PC-3 (cell line): ENCODE results near the gene ATP5F1B.

ENCODE experiments used
- EZH2 ChIP-seq: fragments of 300-600 bp; sonication (generic); IDR thresholded peaks from one replicate; pipeline ENCODE4 v1.6.1; 2017; ENCODE audit warnings: antibody characterized with exemption, mild to moderate bottlenecking, low read length; ENCODE audit not compliant: unreplicated experiment
- TF ChIP-seq, protein P1 (sequence below): fragments of 300-600 bp; sonication (generic); conservative IDR thresholded peaks from 2 replicates; pipeline ENCODE4 v1.5.1; 2017; ENCODE audit warnings: antibody characterized with exemption, low read depth, mild to moderate bottlenecking, low read length

DNA sequence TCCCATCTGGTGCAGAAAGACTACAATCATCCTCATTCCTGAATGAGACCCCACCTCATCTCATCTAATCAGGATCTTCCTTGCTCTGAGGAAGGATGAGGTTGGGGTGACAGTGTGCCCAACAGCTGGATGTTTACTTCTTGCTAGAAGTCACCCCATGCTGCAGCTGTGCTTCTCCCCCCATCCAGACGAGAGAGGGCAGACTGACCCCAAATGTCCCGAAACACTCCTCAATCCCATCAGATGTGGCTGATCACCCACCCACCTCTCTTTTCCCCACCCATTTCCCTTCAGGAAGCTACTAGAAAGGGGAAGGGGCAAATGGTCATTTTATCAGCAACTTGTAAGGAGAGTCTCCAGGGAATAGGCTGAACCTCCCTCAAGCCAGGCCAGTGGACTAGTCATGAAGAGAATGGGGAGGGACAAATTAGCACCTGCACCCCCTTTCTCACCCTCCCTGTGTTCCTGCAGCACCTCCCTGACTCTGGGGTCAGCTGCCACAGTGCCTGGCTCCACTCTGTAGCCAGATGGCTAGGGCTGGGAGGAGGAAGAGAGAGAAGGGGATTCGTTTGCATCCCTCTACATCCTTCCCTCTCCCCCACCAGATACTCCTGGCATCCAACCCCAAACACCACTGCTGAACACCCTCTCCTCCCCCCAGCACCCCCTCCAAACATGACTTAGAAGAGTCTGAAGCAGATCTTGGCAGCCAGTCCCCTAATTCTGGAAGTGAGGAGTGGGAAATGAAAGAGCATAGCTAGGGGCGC, 12.9 kb downstream of the ATP5F1B start:
- TF ChIP-seq, protein P1, sequence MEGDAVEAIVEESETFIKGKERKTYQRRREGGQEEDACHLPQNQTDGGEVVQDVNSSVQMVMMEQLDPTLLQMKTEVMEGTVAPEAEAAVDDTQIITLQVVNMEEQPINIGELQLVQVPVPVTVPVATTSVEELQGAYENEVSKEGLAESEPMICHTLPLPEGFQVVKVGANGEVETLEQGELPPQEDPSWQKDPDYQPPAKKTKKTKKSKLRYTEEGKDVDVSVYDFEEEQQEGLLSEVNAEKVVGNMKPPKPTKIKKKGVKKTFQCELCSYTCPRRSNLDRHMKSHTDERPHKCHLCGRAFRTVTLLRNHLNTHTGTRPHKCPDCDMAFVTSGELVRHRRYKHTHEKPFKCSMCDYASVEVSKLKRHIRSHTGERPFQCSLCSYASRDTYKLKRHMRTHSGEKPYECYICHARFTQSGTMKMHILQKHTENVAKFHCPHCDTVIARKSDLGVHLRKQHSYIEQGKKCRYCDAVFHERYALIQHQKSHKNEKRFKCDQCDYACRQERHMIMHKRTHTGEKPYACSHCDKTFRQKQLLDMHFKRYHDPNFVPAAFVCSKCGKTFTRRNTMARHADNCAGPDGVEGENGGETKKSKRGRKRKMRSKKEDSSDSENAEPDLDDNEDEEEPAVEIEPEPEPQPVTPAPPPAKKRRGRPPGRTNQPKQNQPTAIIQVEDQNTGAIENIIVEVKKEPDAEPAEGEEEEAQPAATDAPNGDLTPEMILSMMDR: no peak
- no peak for TF ChIP-seq EZH2
